Head of caudate nucleus (tissue), 42 donors: ENCODE measurements around the gene SLC25A31.
A peak's percentile ranks its signal among the peaks of the same experiment; 100 is the strongest.

Experiments used
- DNase-seq, 42 donors: peaks; one replicate each; pipeline versions ENCODE4 v3.0.0 to v3.0.0-alpha.2; 2020 to 2021; ENCODE audit warnings: mixed read lengths in 7 of 42
- intact Hi-C: fragments of 100-400 bp; cut with DNase I; formaldehyde crosslinking; loops from one replicate; pipeline ENCODE4 v1.15.0; 2022

SLC25A31 gene

DNA sequence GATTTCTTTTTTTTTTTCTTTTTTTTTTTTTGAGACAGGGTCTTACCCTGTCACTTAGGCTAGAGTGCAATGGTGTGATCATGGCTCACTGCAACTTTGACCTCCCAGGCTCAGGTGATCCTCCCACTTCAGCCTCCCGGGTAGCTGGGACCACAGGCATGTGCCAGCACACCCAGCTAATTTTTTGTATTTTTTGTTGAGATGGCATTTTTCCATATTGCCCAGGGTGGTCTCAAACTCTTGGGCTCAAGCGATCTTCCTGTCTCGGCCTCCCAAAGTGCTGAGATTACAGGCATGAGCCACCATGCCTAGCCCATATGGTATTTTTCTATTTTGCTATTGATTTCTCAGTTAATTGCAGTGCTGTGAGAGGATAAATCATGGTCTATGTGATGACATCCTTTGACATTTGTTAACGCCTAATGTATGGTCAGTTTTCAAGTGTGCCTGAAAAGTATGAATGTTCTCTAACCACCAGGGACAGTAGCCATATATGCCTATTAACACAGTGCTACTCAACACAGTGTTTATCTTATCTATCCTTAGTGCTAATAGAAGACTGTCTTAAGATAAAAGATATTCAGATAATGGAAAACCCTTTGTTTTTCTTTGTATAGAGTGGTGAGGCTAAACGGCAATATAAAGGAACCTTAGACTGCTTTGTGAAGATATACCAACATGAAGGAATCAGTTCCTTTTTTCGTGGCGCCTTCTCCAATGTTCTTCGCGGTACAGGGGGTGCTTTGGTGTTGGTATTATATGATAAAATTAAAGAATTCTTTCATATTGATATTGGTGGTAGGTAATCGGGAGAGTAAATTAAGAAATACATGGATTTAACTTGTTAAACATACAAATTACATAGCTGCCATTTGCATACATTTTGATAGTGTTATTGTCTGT is 42.8 kb downstream of the SLC25A31 start:
- intact Hi-C loops, result no loop called here
- no peak for DNase-seq

DNA sequence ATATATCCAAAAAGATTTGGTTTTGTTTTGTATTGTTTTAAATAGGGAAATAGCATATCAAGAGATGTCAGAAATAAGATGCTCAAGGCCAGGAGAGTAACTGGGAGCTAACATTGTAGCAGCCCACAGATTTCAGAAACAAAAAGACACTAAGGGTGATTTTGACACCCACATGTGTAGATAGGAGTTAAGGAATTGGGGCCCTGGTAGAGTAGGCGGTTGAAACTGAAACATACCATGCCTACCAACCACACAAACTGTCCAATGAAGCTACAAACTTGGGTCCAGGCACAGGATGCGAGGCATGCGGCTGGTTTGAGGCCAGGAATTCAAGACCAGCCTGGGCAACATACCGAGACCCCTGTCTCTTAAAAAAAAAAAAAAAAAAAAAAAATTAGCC is 45.6 kb downstream of the SLC25A31 start:
- DNase-seq, result no peak
- intact Hi-C loops, result no loop called here

DNA sequence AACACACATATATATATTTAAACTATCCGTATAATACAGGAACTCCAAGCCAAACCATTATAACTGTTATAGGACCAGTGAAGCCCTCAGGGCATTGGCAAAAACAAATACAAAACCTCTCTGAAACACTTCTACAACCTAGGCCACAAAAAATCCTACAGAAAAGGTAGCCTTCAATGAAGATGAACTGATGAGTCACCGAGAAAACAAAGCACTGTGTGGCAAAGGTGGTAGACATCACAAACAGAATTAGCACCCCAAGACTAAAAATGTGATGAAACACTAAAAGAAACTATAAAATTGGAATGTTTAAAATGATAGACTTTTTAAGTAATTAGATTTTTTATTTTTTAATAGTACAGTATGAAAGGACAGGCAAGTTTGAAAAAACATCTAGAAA is 46.4 kb downstream of the SLC25A31 start:
- intact Hi-C loops, result no loop called here
- no peak for DNase-seq

DNA sequence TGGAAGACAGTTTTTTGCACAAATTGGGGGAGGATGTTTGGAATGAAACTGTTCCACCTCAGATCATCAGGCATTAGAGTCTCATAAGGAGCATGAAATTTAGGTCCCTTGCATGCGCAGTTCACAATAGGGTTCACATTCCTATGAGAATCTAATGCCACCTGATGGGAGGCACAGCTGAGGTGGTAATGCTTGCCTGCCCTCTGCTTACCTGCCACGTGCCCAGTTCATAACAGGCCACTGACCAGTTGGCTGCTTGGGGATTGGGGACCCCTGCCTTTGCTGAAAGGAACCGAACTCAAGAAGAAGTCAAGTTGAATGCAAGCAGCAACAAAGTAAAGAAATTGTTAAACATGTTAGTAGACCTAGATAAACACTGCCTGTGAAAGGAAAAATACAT is 47.3 kb downstream of the SLC25A31 start:
- intact Hi-C loops, result no loop called here
- no peak for DNase-seq

DNA sequence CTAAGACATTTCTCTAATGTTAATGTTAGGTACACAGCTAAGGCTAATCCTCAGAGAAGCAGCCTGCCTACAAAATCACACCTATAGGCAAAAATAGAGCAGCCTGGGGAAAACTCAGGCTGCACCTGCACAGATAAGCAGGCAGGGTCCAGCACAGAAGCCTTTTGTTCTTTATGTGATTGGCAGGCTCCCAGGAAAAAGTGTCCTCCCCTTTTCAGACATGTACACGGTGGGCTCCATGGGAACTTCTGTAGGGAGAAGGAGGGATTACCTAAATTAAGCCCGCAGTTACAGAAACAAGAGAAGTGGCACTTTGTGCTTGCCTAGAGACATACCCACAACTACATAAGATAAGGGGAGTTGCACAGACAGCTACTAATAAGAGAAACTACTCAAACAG is 47.9 kb downstream of the SLC25A31 start:
- no peak for DNase-seq
- intact Hi-C loops, result no loop called here

DNA sequence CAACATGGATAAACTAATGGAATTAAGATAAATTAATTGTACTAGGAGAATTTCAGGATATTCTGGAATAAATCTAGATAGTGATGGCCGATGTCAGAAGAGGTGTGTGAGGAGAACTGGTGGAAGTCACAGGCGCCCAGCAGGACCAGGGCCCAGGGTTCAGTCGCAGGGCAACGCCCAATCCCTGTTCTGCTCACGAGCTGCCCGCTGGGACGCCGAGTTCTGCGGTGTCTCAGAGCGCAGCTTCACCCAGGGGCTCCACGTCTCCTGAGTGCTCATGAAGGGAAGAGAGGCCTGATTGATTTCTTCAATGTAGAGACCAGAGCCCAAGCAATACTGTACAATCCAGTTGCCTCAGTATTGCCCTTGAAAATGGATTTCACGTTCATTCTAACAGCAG is 50.4 kb downstream of the SLC25A31 start:
- intact Hi-C loops, result no loop called here
- DNase-seq, result peak in 3 of 42 donors; percentile 2 to 17 (median 16)

DNA sequence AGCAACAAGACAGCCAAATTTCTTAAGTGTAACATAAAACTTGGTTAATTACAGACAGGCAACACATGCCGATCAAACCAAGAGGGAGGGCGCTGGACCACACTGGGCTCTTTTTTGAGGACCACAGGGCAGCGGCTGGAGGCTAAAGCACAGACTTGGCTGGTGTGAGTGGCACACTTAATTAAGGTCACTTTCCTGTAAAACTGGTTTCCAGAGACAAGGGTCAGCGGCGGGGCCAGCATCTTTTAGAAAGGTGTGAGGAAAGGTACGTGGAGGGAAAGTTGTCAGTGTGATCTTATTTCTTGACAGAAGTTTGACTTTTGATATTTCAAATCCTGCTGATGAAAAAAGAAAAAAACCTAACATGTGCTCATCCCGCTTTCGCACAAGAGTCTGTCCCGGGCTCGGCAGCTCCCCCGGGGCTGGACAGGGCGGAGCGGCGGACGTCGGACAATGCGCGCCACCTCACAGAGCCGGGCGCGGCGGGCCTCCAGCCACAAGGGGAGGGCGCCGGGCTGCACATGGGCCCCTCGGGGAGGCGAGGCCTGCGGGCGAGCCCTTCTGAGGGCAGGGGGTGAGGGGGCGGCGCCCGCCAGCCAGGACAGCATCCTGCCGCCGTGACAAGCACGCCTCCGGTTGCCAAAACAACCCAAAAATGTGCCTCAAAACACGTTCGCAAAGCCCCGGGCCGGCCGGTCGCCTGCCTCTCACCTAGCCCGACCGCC is 51.3 kb downstream of the SLC25A31 start:
- DNase-seq, result peak in 31 of 42 donors; percentile 1 to 73 (median 39)
- intact Hi-C loops, result loop anchor here (2.0 kb wide), 1 partner anchor 279 kb away; the partner anchor contains the start of gene LARP1B

DNA sequence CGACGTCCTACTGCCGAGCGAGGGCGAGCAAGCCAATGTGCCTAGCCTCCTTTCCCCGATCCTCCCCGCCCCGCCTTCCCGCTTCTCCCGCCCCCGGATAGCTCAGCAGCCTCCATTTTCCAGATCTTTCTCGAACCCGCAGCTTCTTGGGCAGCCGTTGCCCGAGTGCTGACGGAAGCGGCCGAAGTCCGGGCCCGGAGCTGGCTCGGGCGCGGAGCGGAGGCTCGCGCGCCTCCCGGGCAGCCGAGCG is 51.8 kb downstream of the SLC25A31 start:
- peak in 38 of 42 donors; percentile 79 to 95 (median 89) for DNase-seq
- intact Hi-C loops, result loop anchor here (2.0 kb wide), 1 partner anchor 279 kb away; the partner anchor contains the start of gene LARP1B

DNA sequence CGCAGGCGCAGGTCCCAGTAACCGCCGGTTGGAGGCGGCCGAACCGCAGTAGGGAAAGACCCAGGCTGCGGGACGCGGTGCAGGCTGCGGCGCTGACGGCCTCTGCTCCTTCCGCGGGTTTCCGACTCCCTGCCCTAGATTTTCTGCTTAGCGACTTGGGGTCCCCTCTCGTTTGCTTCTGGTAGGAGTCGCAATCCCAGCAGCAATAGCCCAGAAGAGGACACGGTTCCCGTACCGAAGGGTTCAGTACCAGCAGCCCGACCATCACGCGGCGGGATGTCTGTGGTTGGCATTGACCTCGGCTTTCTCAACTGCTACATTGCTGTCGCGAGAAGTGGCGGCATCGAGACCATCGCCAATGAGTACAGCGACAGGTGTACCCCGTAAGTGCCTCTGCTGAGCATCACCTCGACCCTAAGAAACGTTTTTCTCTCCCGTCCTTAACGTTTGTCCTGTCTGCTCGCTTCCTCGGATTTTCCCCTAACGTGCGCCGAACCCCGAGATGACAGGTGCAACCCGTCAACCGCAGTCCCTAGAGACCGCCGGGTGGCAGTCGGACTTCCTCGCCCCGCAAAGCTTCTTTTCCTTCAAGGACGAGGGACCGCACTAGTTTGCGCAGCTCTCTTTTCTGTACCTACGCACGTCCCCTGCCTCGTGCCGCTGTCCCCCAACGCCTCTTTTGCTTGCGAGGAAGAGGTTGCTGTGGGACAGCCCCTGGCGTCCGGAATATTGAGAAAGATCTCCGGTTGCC is 52.2 kb downstream of the SLC25A31 start, which contains the start of gene HSPA4L:
Gene HSPA4L, plus strand, starts transcription at position 48 of the 751 bp plus-strand sequence. Its CDS starts 229 bp downstream, at position 277.
- intact Hi-C loops, result loop anchor here (2.0 kb wide), 1 partner anchor 278 kb away; the partner anchor contains the start of gene LARP1B
- DNase-seq, result peak; percentile 27 to 94 (median 54)

DNA sequence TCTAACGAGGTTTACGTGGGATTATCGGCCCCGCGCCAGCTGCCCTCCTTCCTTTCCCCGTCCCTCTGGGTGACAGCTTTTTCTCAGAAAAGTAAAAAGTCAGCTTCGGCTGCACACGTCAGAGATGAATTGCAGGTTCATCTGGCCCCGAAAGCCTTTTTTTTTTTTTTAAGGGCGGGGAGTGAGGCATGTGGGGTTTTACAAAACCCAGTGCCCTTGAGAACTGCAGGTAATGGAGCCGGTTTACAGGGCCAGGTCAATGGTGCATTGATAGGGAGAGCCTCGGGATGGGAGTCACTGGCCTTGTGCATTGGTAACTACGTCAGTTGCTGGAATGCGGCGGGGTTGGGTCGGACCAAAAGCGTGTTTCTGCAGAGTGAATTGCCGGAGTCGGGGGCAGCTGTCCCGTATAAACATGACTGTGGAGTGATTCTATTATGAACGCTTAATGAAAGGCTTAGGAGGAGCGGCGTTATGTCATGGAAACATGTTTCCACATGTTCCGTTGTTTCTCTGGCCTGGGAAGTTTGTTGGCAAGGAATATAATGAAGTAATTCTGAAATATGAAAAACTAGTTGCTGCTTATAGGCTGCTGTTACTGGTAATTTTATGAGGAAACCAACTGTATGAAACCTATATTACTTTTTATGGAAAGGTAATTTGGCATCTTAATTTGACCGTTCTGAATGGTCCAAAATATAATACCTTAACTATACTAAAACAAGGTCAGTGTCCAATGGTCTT is 53.0 kb downstream of the SLC25A31 start:
- peak; percentile 42 to 82 (median 63) for DNase-seq
- intact Hi-C loops, result loop anchor here (2.0 kb wide), 1 partner anchor 278 kb away; the partner anchor contains the start of gene LARP1B

DNA sequence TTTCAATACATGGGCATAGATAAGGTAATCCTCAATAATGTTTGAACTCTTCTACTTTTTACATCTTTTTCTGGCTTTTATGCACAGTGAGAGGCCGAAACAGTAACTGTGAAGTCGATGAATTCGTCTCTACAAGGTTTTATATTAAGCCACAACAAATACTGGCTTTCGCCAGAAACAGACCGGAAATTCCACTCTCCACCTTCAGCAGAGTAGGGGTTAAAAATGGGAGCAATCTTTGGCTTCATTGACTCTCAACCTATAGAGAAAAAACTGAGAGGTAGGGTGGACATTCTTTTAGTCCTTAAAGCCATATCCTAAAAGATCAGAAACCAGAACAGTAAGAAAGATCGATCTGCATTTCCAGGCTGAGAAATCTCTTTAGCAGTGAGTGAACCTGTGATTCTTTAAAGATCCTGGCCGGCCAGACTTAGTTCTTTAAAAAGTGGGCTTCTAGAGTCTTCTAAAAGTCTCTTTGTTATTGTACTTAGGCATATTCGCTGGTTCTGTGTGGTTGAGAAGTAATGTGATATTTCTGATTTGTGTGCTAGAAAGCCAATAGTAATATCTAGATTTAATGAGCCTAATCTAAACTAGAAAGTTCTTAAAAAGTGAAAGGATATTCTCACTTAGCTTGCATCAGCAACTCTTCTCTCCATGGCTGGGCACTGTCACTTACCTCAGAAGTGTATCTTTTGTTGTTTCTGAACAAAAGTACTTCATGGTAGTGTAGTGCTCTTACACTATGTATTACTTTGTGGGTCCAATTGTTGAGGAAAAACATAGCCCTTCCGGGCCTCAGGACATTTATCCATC is 54.0 kb downstream of the SLC25A31 start:
- no peak for DNase-seq
- intact Hi-C loops, result loop anchor here (2.0 kb wide), 1 partner anchor 277 kb away; the partner anchor contains the start of gene LARP1B

DNA sequence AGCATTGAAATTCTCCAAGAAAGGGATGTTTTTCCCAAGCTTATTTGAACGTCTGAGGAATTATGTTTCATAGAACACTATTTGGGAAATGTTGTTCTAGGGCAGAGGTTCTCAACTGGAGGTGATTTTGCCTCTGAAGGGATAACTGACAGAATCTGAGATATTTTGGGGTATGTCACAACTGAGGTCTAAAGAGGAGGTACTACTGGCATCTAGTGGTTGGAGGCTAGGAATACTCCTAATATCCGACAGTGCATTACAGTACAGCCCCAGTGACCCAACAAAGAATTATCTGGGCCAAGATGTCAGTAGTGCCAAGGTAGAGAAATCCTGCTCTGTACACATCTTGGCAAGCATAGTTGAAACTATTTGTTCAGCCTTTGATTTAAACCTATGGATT is 58.3 kb downstream of the SLC25A31 start:
- intact Hi-C loops, result no loop called here

DNA sequence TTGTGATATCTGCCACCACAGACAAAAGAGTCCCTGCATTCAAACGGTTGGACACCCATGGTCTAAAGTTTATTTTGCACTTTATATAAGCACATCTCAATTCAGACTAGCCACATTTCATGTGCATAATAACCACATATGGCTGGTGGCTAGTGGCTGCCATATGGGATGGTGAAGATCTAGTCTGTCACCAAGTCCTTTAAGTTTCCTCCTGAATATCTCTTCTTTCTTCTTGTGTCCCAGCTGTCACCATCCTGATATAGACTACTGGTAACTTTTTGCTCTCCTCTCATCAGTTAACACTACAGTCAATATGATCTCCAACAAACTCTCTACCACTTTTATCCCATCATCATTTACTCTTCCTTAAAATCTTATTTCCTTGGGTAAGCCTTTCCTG is 61.2 kb downstream of the SLC25A31 start:
- intact Hi-C loops, result no loop called here
- no peak for DNase-seq

More for the DNA sequence above, 58.3 kb downstream of the SLC25A31 start:
- no peak for DNase-seq

DNA sequence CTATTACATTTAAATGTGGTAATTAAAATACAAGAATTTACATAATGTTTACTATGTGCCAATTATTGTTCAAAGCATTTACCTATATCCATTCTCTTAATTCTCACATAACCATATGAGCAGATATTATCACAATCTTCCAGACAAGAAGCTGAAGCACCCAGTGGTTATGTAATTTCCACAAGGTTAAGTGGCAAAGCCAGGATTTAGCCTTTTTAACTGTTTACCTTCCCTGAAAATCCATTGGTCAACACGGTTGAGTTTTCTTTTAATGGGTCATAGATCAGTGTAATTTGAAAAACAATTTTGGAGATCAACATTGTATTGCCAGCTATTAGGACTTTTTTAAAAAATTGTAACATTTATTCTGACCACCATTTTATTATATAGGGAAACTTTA is 63.3 kb downstream of the SLC25A31 start:
- intact Hi-C loops, result no loop called here
- DNase-seq, result no peak

DNA sequence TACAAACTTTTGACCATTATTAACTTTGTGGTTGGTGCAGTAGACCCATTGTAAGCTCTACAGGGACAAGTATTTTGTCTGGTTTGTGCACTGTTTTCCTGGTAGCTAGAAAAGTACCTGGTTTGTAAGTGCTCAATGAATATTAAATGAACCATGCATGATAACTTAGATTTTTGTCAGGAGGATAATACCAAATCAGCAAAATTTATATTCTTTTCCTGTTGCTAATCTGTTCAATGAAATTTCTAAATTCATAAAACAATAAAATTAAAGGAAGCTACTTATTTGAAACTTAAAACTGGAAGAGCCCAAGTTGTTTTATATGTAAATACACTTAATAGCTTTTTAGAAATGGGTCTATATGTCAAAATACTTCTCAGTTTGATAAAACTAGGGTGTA is 69.5 kb downstream of the SLC25A31 start:
- DNase-seq, result no peak
- intact Hi-C loops, result no loop called here

DNA sequence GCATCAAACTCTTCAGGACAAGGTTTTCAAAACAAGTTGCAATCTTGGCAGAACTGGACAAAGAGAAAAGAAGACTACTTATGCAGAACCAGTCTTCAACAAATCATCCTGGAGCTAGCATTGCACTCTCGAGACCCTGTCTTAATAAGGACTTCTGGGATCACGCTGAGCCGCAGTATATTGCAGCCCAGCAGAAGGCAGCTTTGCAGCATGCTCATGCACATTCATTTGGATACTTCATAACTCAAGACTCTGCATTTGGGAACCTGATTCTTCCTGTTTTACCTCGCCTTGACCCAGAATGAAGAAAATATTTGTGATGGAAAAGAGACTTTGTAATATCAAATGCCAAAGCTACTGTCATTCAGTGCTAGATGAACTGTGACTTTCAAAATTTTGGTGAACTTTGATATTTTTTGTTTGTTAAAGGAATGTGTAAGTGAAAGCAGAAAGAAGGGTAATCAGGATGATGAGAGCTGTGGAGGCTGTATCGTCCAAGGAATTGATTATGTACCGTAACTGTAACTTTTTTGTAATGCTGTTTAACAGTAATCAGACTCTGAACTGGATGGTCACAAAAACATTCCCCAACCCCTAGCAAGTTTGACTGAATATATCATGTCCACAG is 79.1 kb downstream of the SLC25A31 start:
- intact Hi-C loops, result no loop called here
- no peak for DNase-seq

DNA sequence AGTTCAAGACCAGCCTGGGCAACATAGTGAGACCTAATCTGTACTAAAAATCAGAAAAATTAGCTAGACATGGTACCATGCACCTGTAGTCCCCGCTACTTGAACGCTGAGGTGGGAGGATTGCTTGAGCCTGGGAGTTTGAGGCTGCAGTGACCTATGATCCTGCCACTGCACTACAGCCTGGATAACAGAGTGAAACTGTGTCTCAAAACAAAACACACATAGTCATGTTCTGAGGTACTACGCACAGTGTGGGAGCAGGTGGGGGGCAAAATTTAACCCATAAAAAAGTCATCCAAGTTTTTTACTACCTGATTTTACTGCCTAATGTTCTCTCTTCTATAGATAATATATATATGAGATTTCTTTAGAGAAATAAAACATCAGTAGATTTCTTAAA is 80.4 kb downstream of the SLC25A31 start:
- intact Hi-C loops, result no loop called here
- no peak for DNase-seq
